Measurements from ENCODE around the gene TSPAN18. TPM values are rescaled to one million over a fixed set of nuclear protein-coding genes. Genes with fewer than 3 reads are reported as not detected.

The TSPAN18 gene
- total RNA-seq, 1 donor from 2014 or later: 25.7 TPM

DNA sequence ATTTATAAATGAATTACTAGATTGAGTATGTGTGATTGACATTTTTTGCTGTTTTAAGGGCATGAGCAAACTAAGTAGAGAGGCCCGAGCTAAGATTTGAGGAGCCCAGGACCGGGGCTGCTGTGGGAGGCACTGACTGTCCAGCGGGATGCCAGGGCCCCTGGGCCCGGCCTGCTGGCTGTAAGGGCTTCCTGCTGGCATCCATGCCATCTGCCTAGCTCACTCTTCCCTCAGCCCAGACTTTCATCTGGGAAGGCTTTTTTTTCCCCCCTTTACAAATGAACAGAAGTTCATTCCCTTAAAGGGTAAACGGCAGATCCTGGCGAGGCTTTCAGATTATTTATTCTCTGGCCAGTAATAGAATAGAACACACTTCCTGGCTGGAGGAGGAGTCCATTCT, 239.9 kb downstream of the TSPAN18 start:
- TF ChIP-seq, protein P1, sequence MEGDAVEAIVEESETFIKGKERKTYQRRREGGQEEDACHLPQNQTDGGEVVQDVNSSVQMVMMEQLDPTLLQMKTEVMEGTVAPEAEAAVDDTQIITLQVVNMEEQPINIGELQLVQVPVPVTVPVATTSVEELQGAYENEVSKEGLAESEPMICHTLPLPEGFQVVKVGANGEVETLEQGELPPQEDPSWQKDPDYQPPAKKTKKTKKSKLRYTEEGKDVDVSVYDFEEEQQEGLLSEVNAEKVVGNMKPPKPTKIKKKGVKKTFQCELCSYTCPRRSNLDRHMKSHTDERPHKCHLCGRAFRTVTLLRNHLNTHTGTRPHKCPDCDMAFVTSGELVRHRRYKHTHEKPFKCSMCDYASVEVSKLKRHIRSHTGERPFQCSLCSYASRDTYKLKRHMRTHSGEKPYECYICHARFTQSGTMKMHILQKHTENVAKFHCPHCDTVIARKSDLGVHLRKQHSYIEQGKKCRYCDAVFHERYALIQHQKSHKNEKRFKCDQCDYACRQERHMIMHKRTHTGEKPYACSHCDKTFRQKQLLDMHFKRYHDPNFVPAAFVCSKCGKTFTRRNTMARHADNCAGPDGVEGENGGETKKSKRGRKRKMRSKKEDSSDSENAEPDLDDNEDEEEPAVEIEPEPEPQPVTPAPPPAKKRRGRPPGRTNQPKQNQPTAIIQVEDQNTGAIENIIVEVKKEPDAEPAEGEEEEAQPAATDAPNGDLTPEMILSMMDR (IDR thresholded peaks at IDR 0.05; ENCODE audit: unreplicated experiment): no peak
- Mint-ChIP-seq H3K36me3 (ENCODE audit: insufficient read depth) (no peaks in the 10 kb centered on the region), H3K4me1 (ENCODE audit: low read depth) (peaks cover 9% of the 10 kb centered on the region), H3K4me3 (ENCODE audit: low read depth) (no peak overlapping the region), H3K27me3 (peaks cover 11% of the 10 kb centered on the region), H3K9me3 (ENCODE audit: low read depth) (no peaks in the 10 kb centered on the region), H3K27ac (no peak overlapping the region)
- DNase-seq (ENCODE audit: low spot score, unreplicated experiment): no peak

DNA sequence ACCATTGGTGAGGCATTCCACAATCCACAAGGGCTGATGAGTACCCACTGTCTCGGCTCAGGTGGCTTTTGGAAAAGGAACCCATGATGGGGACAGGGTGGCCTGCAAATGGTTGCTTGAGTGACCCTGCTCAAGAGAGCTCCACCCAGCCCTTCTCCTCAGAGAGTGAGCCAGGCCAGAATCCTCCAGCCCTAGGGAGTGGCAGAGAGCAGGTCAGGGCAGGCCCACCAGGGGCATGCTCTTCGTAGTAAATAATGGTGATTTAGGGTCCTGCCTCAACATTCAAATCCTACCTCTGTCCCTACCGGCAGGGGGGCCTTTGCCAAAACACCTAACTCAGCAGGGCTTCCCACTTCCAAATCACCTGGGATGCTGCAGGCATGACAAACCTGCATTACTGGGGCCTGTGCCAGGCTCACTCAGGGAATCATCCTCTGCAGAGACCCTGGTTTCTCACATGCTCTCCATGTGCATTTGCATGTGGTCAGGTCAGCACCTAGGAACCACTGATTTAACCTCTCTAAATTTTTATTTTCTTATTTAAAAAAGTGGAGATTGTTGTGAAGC, 241.3 kb downstream of the TSPAN18 start:
- Mint-ChIP-seq H3K27ac (no peak overlapping the region), H3K9me3 (ENCODE audit: low read depth) (no peaks in the 10 kb centered on the region), H3K4me1 (ENCODE audit: low read depth) (peaks cover 9% of the 10 kb centered on the region), H3K4me3 (ENCODE audit: low read depth) (no peak overlapping the region), H3K27me3 (peaks cover 16% of the 10 kb centered on the region), H3K36me3 (ENCODE audit: insufficient read depth) (no peaks in the 10 kb centered on the region)
- TF ChIP-seq, protein P1 (IDR thresholded peaks at IDR 0.05; ENCODE audit: unreplicated experiment): no peak
- DNase-seq (ENCODE audit: low spot score, unreplicated experiment): no peak

DNA sequence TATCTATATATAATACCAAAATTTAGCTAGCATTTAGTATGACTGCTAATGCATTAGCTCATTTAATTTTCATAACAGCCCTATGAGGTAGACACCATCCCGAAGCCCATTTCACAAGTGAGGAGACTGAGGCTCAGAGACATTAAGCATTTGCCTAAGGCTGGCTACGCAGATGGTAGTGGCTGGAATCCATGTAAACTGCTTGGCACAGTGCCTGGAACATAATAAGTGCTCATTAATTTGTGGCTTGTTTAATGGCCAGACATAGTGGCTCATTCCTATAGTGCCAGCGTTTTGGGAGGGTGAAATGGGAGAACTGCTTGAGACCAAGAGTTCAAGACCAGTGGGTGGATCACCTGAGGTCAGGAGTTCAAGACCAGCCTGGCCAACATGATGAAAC, 241.7 kb downstream of the TSPAN18 start:
- H3K9me3 Mint-ChIP-seq (ENCODE audit: low read depth): no peaks in the 10 kb centered on the region
- H3K27me3 Mint-ChIP-seq: peaks cover 16% of the 10 kb centered on the region
- TF ChIP-seq, protein P1 (IDR thresholded peaks at IDR 0.05; ENCODE audit: unreplicated experiment): no peak
- H3K27ac Mint-ChIP-seq: no peak overlapping the region
- H3K36me3 Mint-ChIP-seq (ENCODE audit: insufficient read depth): no peaks in the 10 kb centered on the region
- H3K4me1 Mint-ChIP-seq (ENCODE audit: low read depth): peaks cover 9% of the 10 kb centered on the region
- H3K4me3 Mint-ChIP-seq (ENCODE audit: low read depth): no peak overlapping the region
- DNase-seq (ENCODE audit: low spot score, unreplicated experiment): no peak

DNA sequence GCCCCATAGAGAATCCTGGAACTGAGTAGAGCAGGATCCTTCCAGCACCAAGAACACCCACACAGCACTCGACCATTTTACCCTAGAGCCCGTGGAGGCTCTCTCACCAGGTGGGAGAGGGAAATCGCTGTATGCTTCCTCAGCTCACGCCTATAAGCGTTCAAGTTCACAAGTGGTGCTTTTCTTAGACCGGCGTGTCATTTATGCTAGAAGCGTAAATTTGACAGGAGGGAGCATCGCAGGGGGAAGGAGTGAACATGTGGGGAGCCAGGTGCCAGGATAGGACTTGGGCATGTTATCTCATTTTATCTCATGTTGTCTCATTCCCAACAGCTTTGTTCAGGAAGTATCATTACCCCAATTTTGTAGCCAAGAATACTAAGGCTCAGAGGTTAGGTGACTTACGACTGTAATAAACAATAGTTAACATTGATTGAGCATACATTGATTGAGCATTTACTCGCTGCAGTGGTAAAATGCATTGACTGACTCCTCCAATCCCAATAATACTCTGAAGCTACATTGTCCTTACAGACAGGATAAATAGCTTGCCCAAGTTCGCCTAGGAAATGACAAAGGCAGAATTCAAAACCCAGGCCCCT, 243.0 kb downstream of the TSPAN18 start:
- no peak overlapping the region for H3K4me3 Mint-ChIP-seq (ENCODE audit: low read depth)

DNA sequence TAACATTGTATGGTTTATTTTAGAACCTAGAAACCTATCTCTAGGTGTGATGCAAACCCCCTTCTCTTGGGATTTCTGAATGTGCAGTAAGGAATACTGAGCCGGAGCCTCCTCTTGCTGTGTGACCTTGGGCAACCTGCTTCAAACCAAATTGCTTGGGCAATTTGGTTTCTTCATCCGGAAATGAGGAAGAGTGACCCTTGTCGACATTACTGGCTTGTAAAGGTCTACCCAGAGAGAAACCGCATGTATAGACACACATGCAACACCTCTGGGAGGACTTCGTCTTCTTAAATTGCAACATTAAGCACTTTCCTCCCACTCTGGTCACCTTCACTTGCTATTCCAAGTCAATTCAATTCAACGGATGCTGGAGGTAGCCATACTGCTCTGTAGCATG, 243.5 kb downstream of the TSPAN18 start:
- no peak overlapping the region for H3K27ac Mint-ChIP-seq
- no peak for DNase-seq (ENCODE audit: low spot score, unreplicated experiment)
- H3K27me3 Mint-ChIP-seq: peaks cover 12% of the 10 kb centered on the region
- H3K4me1 Mint-ChIP-seq (ENCODE audit: low read depth): peaks cover 5% of the 10 kb centered on the region
- H3K9me3 Mint-ChIP-seq (ENCODE audit: low read depth): no peaks in the 10 kb centered on the region
- H3K4me3 Mint-ChIP-seq (ENCODE audit: low read depth): no peak overlapping the region
- TF ChIP-seq, protein P1 (IDR thresholded peaks at IDR 0.05; ENCODE audit: unreplicated experiment): no peak
- H3K36me3 Mint-ChIP-seq (ENCODE audit: insufficient read depth): no peaks in the 10 kb centered on the region

More for the DNA sequence above, 243.0 kb downstream of the TSPAN18 start:
- TF ChIP-seq, protein P1 (IDR thresholded peaks at IDR 0.05; ENCODE audit: unreplicated experiment): no peak
- Mint-ChIP-seq H3K9me3 (ENCODE audit: low read depth) (no peaks in the 10 kb centered on the region), H3K27ac (no peak overlapping the region), H3K4me1 (ENCODE audit: low read depth) (peaks cover 5% of the 10 kb centered on the region), H3K27me3 (peaks cover 13% of the 10 kb centered on the region), H3K36me3 (ENCODE audit: insufficient read depth) (no peaks in the 10 kb centered on the region)
- no peak for DNase-seq (ENCODE audit: low spot score, unreplicated experiment)
